IMR-90 (cell line): ENCODE results near the gene TTC7B.

Source experiments
- CTCF ChIP-seq: conservative IDR thresholded peaks from 2 replicates; pipeline ENCODE4 v1.5.1; 2012; ENCODE audit warnings: mild to moderate bottlenecking, low read depth, low read length, improper control_type of control experiment
- MAFK ChIP-seq: IDR thresholded peaks from 2 replicates; pipeline ENCODE4 v1.6.1; 2012; ENCODE audit warnings: low read depth, low read length, improper control_type of control experiment
- NFE2L2 ChIP-seq: fragments of 150-350 bp; IDR thresholded peaks from 2 replicates; pipeline ENCODE4 v1.6.1; 2016; ENCODE audit warnings: low read depth, mild to moderate bottlenecking, low read length
- POLR2A ChIP-seq: IDR thresholded peaks from 2 replicates; pipeline ENCODE4 v1.6.1; 2012; ENCODE audit warnings: mild to moderate bottlenecking, low read depth, low read length
- RAD21 ChIP-seq: IDR thresholded peaks from 2 replicates; pipeline ENCODE4 v1.6.1; 2012; ENCODE audit warnings: low read length, improper control_type of control experiment
- RCOR1 ChIP-seq: IDR thresholded peaks from 2 replicates; pipeline ENCODE4 v1.6.1; 2012; ENCODE audit warnings: mild to moderate bottlenecking, low read length, improper control_type of control experiment; ENCODE audit not compliant: insufficient replicate concordance
- SMC3 ChIP-seq: fragments of 150-350 bp; IDR thresholded peaks from 2 replicates; pipeline ENCODE4 v1.6.1; 2016; ENCODE audit warnings: low read depth, mild to moderate bottlenecking, antibody characterized with exemption, low read length, moderate library complexity

- no peak for TF ChIP-seq MAFK
- no peak for TF ChIP-seq NFE2L2
- TF ChIP-seq SMC3 = no peak
- TF ChIP-seq CTCF = no peak
- no peak for TF ChIP-seq RAD21
- no peak for TF ChIP-seq POLR2A
- TF ChIP-seq RCOR1 = no peak
Observed at GRCh38 chr14:90660865-90661570, 155.2 kb downstream of the TTC7B start.
